ENCODE measurements around the gene ELFN1. TPM values are rescaled to one million over a fixed set of nuclear protein-coding genes. Genes with fewer than 3 reads are reported as not detected.

Gene ELFN1
- total and polyA plus RNA-seq, 9 of the 15 experiments (the other 6 are each of a cell fraction or from before 2014, with no cell fraction given): 0.04 to 0.64 (median 0.18) TPM; not detected in 2

- POLR2A ChIA-PET: interaction anchor here (0.6 kb wide), 1 partner anchor 23 kb away, joined by 3 read pairs; no protein-coding TSS in a partner anchor
- Histone ChIP-seq H3K4me1 (replicated peaks in 1 of 2; ENCODE audit: control insufficient read depth in 2 of 2, insufficient read depth in 2 of 2, low read length in 2 of 2) (peaks cover 3 to 53% of the 10 kb centered on the region in 2 experiments; a peak in 3 of 5 replicates), H3K9ac (ENCODE audit: insufficient read depth in 1 of 2, low read depth in 2 of 2, low read length in 2 of 2) (peak overlapping the region in 1 of 2 experiments; percentile 36; a peak in 1 of 4 replicates), H2AFZ (ENCODE audit: low read depth, low read length) (no peak overlapping the region), H4K20me1 (replicated peaks; ENCODE audit: control insufficient read depth, insufficient read depth, low read length) (peaks cover 4% of the 10 kb centered on the region; the same call in 1 of the 2 replicates), H3K4me2 (ENCODE audit: insufficient read depth, low read length) (no peak overlapping the region), H3K79me2 (ENCODE audit: control insufficient read depth, insufficient read depth, low read length) (peaks cover 9% of the 10 kb centered on the region), H3K27ac (ENCODE audit: extremely low read depth, low read depth, low read length) (no peak overlapping the region), H3K9me3 (replicated peaks; ENCODE audit: control insufficient read depth, insufficient read depth, low read depth, low read length) (no peaks in the 10 kb centered on the region), H3K4me3 (no peak overlapping the region), H3K27me3 (ENCODE audit: control insufficient read depth in 2 of 2, insufficient read depth in 2 of 2, low read length in 2 of 2) (peaks cover 21 to 47% of the 10 kb centered on the region in 2 experiments; a peak in 3 of 5 replicates), H3K9me1 (ENCODE audit: control insufficient read depth, insufficient read depth, low read length) (no peaks in the 10 kb centered on the region), H3K36me3 (ENCODE audit: control insufficient read depth, insufficient read depth, low read length) (peaks cover 16% of the 10 kb centered on the region; the same call in 1 of the 3 replicates)
- FAIRE-seq: no peak
- DNase-seq (ENCODE audit: extremely low read depth in 1 of 4, low spot score in 3 of 4): no peak
- CTCF ChIA-PET (ENCODE audit: low intra/inter-chr PET ratio): no interaction called here
- no peak for TF ChIP-seq ZBTB5 (IDR thresholded peaks at IDR 0.05)
- no peak for ATAC-seq
- intact Hi-C loops (cut with micrococcal nuclease) (no loop called here), in situ Hi-C loops (cut with MboI) (no loop called here)
- BruUV-seq (replicated peaks): no TSS peak
- 10% methylated on average over 7 of the region's 8 CpGs for WGBS (ENCODE audit: insufficient coverage, low coverage, missing lambda C conversion rate)
These were observed 66.8 kb downstream of the ELFN1 start for GRCh38 chr7:1736830-1737229.

GRCh38 chr7:1737523-1737922 lies 67.4 kb downstream of the ELFN1 start:
- H2AFZ ChIP-seq (ENCODE audit: low read depth, low read length): no peak overlapping the region
- no peaks in the 10 kb centered on the region for H3K9me3 ChIP-seq (replicated peaks; ENCODE audit: control insufficient read depth, insufficient read depth, low read depth, low read length)
- H3K4me2 ChIP-seq (ENCODE audit: insufficient read depth, low read length): no peak overlapping the region
- ATAC-seq: no peak
- H3K4me3 ChIP-seq: no peak overlapping the region
- peaks cover 16% of the 10 kb centered on the region; the same call in 1 of the 3 replicates for H3K36me3 ChIP-seq (ENCODE audit: control insufficient read depth, insufficient read depth, low read length)
- POLR2A ChIA-PET: no interaction called here
- CTCF ChIA-PET (ENCODE audit: low intra/inter-chr PET ratio): no interaction called here
- peaks cover 4% of the 10 kb centered on the region; the same call in 1 of the 2 replicates for H4K20me1 ChIP-seq (replicated peaks; ENCODE audit: control insufficient read depth, insufficient read depth, low read length)
- 30% methylated on average over 10 of the region's 10 CpGs for WGBS (ENCODE audit: insufficient coverage, low coverage, missing lambda C conversion rate)
- FAIRE-seq: no peak
- H3K27me3 ChIP-seq (ENCODE audit: control insufficient read depth in 2 of 2, insufficient read depth in 2 of 2, low read length in 2 of 2): peaks cover 15 to 40% of the 10 kb centered on the region in 2 experiments; a peak in 3 of 5 replicates
- intact Hi-C loops (cut with micrococcal nuclease) (no loop called here), in situ Hi-C loops (cut with MboI) (no loop called here)
- no TSS peak for BruUV-seq (replicated peaks)
- DNase-seq (ENCODE audit: extremely low read depth in 1 of 4, low spot score in 3 of 4): no peak
- H3K9me1 ChIP-seq (ENCODE audit: control insufficient read depth, insufficient read depth, low read length): no peaks in the 10 kb centered on the region
- H3K79me2 ChIP-seq (ENCODE audit: control insufficient read depth, insufficient read depth, low read length): peaks cover 11% of the 10 kb centered on the region
- H3K9ac ChIP-seq (ENCODE audit: insufficient read depth in 1 of 2, low read depth in 2 of 2, low read length in 2 of 2): peak overlapping the region in 1 of 2 experiments; percentile 67; a peak in 2 of 4 replicates
- no peak overlapping the region for H3K27ac ChIP-seq (ENCODE audit: extremely low read depth, low read depth, low read length)
- TF ChIP-seq HMGN3 (IDR thresholded peaks at IDR 0.05; ENCODE audit: borderline replicate concordance, extremely low read depth, insufficient read length, low read depth, low read length): peak; percentile 5
- TF ChIP-seq POLR2G (IDR thresholded peaks at IDR 0.05; ENCODE audit: low read depth, low read length): peak; percentile 40
- no peak for TF ChIP-seq HDAC8 (tag; IDR thresholded peaks at IDR 0.05)
- TF ChIP-seq, protein P1, sequence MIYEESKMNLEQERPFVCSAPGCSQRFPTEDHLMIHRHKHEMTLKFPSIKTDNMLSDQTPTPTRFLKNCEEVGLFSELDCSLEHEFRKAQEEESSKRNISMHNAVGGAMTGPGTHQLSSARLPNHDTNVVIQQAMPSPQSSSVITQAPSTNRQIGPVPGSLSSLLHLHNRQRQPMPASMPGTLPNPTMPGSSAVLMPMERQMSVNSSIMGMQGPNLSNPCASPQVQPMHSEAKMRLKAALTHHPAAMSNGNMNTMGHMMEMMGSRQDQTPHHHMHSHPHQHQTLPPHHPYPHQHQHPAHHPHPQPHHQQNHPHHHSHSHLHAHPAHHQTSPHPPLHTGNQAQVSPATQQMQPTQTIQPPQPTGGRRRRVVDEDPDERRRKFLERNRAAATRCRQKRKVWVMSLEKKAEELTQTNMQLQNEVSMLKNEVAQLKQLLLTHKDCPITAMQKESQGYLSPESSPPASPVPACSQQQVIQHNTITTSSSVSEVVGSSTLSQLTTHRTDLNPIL (CRISPR knock-in tag; IDR thresholded peaks at IDR 0.05): no peak
- peaks cover 3 to 60% of the 10 kb centered on the region in 2 experiments; a peak in 3 of 5 replicates for H3K4me1 ChIP-seq (replicated peaks in 1 of 2; ENCODE audit: control insufficient read depth in 2 of 2, insufficient read depth in 2 of 2, low read length in 2 of 2)
